Hepatocyte (in vitro differentiated cells): ENCODE data around the gene INVS.

Experiments
- EZH2 ChIP-seq: fragments of 200-600 bp; sonication (generic); IDR thresholded peaks from 2 replicates; pipeline ENCODE4 v1.6.1; 2016; ENCODE audit warnings: antibody characterized with exemption, mild to moderate bottlenecking, borderline replicate concordance
- TF ChIP-seq, protein P1 (sequence below): fragments of 200-600 bp; sonication (generic); IDR thresholded peaks from 2 replicates; pipeline ENCODE4 v1.5.1; 2016; ENCODE audit warnings: antibody characterized with exemption, mild to moderate bottlenecking; ENCODE audit not compliant: poor library complexity

DNA sequence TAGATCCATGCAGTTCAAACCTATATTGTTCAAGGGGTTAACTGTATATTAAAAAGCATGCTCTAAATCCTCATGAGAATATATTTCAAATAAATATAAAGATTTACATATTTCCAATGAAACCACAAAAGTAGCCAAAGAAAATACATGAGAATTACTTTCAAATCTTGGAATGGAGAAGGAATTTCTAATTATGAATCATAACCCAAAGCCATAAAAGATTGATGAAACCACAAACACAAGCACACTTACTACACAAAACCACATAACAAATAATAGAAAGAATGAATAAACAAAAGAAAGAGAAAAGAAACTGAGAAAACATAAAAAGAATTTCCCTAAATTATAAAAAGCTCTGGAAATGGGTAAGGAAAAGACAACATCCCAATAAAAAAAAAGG, 16.3 kb upstream of the INVS start:
- TF ChIP-seq, protein P1, sequence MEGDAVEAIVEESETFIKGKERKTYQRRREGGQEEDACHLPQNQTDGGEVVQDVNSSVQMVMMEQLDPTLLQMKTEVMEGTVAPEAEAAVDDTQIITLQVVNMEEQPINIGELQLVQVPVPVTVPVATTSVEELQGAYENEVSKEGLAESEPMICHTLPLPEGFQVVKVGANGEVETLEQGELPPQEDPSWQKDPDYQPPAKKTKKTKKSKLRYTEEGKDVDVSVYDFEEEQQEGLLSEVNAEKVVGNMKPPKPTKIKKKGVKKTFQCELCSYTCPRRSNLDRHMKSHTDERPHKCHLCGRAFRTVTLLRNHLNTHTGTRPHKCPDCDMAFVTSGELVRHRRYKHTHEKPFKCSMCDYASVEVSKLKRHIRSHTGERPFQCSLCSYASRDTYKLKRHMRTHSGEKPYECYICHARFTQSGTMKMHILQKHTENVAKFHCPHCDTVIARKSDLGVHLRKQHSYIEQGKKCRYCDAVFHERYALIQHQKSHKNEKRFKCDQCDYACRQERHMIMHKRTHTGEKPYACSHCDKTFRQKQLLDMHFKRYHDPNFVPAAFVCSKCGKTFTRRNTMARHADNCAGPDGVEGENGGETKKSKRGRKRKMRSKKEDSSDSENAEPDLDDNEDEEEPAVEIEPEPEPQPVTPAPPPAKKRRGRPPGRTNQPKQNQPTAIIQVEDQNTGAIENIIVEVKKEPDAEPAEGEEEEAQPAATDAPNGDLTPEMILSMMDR, result no peak
- no peak for TF ChIP-seq EZH2
